Central memory CD8-positive, alpha-beta T cell (primary cell): ENCODE results near the gene NANOS3.
A peak's percentile ranks its signal among the peaks of the same experiment; 100 is the strongest.

ENCODE experiments used
- ATAC-seq: fragments of 150-1000 bp; cut with Tn5 transposase; replicated peaks from 2 replicates; pipeline ENCODE4 v1.10.0; 2022; ENCODE audit warnings: mild to moderate bottlenecking, moderate FRiP score, moderate number of reproducible peaks; ENCODE audit not compliant: poor library complexity, severe bottlenecking; ENCODE audit errors: extremely low read depth
- DNase-seq, 2 donors: peaks; one replicate each; pipeline ENCODE4 v3.0.0; 2021; ENCODE audit warnings: low spot score in 2 of 2
- H3K27ac Mint-ChIP-seq: one replicate; pipeline ENCODE4 v1.8.0; 2022; ENCODE audit warnings: low read depth, mild to moderate bottlenecking, moderate library complexity, mixed read lengths
- H3K27me3 Mint-ChIP-seq: one replicate; pipeline ENCODE4 v1.8.0; 2022; ENCODE audit warnings: mixed read lengths
- H3K36me3 Mint-ChIP-seq: one replicate; pipeline ENCODE4 v1.8.0; 2022; ENCODE audit warnings: mild to moderate bottlenecking, moderate library complexity, mixed read lengths; ENCODE audit not compliant: insufficient read depth
- H3K4me1 Mint-ChIP-seq: one replicate; pipeline ENCODE4 v1.8.0; 2022; ENCODE audit warnings: mixed read lengths
- H3K4me3 Mint-ChIP-seq: one replicate; pipeline ENCODE4 v1.8.0; 2022; ENCODE audit warnings: mild to moderate bottlenecking, moderate library complexity, mixed read lengths
- H3K9me3 Mint-ChIP-seq: one replicate; pipeline ENCODE4 v1.8.0; 2022; ENCODE audit warnings: mixed read lengths

NANOS3 gene

DNA sequence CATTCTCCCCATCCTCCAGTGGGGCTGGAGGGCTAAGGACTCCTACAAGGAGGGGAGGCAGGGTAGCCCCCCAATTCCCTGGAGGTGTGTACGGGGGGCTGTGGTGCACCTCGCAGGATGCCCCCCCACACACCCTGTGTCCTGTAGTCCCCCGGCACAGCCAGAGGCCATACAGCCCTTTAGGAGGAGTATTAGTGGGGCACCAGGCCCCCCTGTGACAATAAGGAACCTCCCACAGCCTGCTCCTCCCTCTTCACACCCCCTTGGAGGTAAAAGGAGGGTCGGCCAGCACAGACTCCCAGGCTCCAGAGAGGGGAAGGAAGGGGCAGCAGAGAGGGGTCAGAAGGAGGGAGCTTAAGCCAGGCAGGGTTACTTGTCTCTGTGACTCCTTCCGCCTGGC lies at the start of gene NANOS3:
NANOS3 (plus strand) TSS at position 301 of the 400 bp plus-strand sequence. CDS start 115 bp downstream, outside the sequence.
- H3K27me3 Mint-ChIP-seq: peaks cover 12% of the 10 kb centered on the region

DNA sequence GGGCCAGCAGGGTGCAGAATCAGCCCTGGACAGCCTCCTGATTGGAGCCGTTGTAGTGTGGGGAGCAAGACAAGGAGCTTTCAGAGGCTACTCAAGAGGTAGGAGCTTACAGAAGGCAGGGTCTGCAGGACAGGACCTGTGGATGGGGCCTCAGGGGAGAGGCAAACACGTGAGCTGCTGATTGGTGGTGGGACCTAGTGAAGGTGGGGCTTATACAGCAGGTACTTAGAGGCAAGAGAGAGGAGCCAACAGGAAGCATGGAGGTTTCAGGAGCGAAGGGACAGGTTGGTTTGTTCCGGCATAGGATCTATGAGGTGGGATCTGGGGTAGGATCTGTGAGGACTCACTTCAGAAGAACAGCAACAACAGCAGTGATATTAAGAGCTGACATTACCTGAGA lies 49.3 kb upstream of the NANOS3 start:
- Mint-ChIP-seq H3K27ac (peak overlapping the region; percentile 26), H3K36me3 (peaks cover 21% of the 10 kb centered on the region), H3K4me3 (no peak overlapping the region), H3K4me1 (peaks cover 16% of the 10 kb centered on the region), H3K27me3 (no peaks in the 10 kb centered on the region), H3K9me3 (no peaks in the 10 kb centered on the region)
- ATAC-seq (no peak), DNase-seq (no peak)

More for the DNA sequence above, at the start of gene NANOS3:
- Mint-ChIP-seq H3K9me3 (no peaks in the 10 kb centered on the region), H3K27ac (no peak within 1 kb of the TSS), H3K36me3 (no peaks in the 10 kb centered on the region), H3K4me3 (no peak within 1 kb of the TSS), H3K4me1 (peaks cover 30% of the 10 kb centered on the region)
- no peak for ATAC-seq
- DNase-seq: no peak

DNA sequence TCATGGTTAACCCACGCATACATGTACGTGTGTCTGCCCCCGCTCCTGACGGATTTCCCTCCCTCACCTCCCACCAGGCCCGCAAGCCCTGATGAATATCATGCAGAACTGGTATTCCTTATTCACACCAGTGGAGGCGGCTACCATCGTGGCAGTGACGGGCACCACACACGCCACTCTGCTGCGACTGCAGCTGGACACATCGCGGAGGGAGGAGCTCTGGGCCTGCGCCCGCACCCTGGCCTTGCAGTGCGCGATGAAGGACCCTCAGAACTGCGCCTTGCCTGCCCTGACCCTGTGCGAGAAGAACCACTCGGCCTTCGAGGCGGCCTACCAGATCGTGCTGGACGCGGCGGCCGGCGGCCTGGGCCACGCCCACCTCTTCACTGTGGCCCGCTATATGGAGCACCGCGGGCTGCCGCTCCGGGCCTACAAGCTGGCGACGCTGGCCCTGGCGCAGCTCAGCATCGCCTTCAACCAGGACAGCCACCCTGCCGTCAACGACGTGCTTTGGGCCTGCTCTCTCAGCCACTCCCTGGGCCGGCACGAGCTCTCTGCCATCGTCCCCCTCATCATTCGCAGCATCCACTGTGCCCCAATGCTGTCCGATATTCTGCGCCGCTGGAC lies 46.7 kb upstream of the NANOS3 start:
- H3K4me3 Mint-ChIP-seq: no peak overlapping the region
- DNase-seq (no peak), ATAC-seq (no peak)
- H3K36me3 Mint-ChIP-seq: peaks cover 46% of the 10 kb centered on the region
- H3K4me1 Mint-ChIP-seq: peaks cover 34% of the 10 kb centered on the region
- H3K9me3 Mint-ChIP-seq: no peaks in the 10 kb centered on the region
- H3K27ac Mint-ChIP-seq: peak overlapping the region; percentile 100
- no peaks in the 10 kb centered on the region for H3K27me3 Mint-ChIP-seq

DNA sequence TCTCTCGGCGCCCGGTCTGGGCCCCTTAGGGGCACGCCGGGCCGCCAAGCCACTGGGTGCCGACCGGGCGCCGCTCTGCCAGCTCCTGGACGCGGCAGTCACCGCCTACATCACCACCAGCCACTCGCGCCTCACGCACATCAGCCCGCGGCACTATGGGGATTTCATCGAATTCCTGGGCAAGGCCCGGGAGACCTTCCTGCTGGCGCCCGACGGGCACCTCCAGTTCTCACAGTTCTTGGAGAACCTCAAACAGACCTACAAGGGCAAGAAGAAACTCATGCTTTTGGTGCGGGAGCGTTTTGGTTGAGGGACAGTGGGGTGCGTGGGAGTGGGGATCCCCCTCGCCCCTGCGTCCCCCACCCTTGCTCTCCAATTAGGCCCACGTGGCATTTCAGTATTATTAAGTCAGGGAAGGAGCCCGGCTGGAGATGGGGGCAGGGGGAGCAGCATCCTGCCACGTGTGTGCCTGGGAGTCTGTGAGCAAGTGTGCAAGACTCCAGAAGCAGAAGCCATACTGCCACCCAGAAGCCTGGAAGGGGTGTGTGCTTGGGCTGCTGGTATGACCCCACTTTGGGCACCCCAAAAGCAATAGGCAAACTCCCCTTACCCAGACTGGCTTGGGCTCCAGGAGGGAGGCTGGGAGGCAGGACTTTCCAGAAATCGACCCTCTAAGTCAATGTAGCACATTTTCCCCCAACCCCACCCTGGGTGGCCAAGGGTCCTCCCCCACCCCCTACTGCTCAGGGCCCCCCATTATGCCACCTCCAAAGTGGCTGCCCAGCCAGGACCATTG lies 46.0 kb upstream of the NANOS3 start:
- Mint-ChIP-seq H3K4me3 (peak overlapping the region; percentile 89), H3K27me3 (no peaks in the 10 kb centered on the region), H3K9me3 (no peaks in the 10 kb centered on the region), H3K27ac (peak overlapping the region; percentile 100), H3K36me3 (peaks cover 54% of the 10 kb centered on the region), H3K4me1 (peaks cover 35% of the 10 kb centered on the region)
- no peak for DNase-seq
- no peak for ATAC-seq

DNA sequence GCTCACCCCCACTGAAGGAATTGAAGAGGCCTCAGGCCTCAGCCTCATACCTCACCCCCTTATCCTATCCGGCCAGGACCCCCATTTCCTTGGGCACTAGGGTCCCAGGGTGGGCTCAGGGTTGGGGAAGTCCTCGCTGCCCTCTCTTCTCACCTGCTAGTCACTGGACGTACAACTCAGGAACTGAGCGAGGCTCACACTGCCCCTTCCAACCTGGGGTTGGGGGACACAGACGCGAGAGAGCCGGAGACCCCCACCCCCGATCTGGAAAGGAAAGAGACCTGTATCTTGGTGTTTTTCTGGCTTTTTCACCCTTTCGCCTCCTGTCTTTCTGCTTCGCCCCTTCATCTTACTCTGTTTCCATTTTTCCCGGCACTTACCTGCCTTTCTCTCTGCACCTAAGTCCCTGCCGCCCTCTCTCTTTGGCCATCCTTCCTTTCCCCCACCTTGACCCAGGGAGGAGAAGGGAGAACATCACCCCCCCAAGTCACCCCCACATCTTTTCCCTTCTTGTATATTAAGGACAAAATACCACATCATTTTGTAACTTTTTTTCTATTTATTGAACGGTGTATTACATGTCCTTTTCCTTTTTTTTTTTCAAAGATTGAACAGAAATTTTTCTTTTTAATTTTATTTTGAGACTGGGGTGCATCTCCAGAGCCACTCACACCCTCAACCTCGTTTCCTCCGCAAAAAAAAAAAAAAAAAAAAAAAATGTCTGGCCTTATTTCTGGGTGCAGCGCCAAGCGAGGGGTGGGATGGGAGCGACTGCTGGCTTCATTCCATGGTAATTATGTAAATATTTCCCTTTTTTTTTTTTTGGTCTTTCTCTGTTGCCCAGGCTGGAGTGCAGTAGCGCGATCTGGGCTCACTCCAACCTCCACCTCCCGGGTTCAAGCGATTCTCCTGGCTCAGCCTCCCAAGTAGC lies 45.1 kb upstream of the NANOS3 start:
- H3K4me3 Mint-ChIP-seq: peak overlapping the region; percentile 89
- peaks cover 62% of the 10 kb centered on the region for H3K36me3 Mint-ChIP-seq
- H3K27me3 Mint-ChIP-seq: no peaks in the 10 kb centered on the region
- H3K4me1 Mint-ChIP-seq: peaks cover 40% of the 10 kb centered on the region
- DNase-seq: no peak
- H3K9me3 Mint-ChIP-seq: no peaks in the 10 kb centered on the region
- no peak for ATAC-seq
- H3K27ac Mint-ChIP-seq: peak overlapping the region; percentile 100

DNA sequence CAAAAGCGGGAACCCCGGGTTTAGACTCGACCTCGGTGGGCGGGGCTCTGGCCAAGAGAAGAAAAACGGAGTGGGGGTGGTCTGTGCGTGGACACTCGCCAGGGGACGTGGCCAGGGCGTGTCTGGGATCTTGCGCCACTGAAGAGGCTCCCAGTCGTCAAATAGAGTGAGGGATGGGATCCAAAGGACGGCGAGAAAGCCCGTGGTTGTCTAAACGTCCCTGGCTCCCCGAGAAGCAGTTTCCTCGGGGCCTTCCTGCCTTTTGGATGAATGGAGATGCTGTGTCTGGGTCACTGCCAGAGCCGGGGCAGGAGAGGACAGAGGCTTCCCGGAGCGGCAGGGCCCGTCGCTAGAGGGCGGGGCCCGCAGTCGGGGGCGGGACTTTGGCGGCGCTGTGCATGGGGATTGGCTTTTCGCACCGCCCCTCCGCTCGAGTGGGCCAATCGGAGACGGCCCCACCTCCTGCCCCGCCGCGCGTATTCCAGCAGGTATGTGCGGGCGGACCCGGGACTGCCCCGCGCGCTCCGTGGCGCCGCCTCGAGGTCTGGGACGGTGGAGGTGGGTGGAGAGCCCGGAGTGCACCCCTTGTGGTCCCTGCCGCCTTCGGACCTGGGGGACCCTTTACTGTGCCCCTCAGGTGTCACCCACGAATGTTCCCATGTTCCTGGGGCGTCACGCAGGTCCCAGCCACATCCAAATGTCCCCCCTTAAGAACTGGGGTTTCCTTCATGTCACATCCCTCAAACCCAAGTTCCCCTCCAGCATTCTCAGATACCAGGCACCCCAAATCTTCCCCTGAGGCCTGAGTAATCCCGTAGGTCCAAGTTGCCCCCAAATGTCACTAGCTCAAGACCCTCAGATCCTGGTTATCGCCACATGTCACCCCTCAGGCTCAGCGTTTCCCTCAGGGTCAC lies 43.3 kb upstream of the NANOS3 start:
- Mint-ChIP-seq H3K27me3 (no peaks in the 10 kb centered on the region), H3K4me3 (peak overlapping the region; percentile 89), H3K36me3 (peaks cover 75% of the 10 kb centered on the region), H3K27ac (peak overlapping the region; percentile 100), H3K9me3 (no peaks in the 10 kb centered on the region), H3K4me1 (peaks cover 57% of the 10 kb centered on the region)
- ATAC-seq: peak; percentile 63
- peak; percentile 89 to 93 for DNase-seq

DNA sequence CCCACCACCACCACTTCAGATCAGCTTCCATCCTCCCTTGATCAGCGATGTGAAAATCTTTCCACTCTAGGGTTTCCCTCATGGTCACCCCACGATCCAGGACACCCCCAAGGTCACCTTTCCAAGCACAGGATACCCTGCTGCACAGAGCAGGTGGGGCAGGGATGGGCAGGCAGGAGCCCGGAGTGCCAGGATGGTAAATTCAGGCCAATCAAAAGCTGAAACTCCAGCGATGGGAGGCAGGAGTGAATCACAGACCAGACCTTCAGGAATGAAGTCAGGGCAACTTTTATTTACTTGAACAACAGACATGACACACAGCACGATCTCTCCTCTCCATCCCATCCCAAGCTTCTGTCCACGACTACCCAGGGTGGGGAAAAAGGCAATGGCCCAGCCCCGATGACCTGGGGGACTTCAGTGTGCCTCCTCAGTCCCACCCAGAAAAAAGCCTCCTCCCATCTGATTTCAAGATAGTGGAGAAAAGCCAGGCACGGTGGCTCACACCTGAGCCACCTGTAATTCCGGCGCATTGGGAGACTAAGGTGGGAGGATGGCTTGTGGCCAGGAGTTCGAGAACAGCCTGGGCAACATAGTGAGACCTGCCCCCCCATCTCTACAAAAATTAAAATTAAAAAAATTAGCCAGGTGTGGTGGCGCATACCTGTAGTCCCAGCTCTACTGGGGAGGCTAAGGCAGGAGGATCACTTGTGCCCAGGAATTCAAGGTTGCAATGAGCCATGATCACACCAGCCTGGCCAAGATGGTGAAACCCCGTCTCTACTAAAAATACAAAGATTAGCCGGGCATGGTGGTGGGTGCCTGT lies 42.5 kb upstream of the NANOS3 start:
- H3K27ac Mint-ChIP-seq: peak overlapping the region; percentile 100
- no peaks in the 10 kb centered on the region for H3K9me3 Mint-ChIP-seq
- peaks cover 84% of the 10 kb centered on the region for H3K36me3 Mint-ChIP-seq
- peak overlapping the region; percentile 89 for H3K4me3 Mint-ChIP-seq
- DNase-seq (no peak), ATAC-seq (no peak)
- no peaks in the 10 kb centered on the region for H3K27me3 Mint-ChIP-seq
- H3K4me1 Mint-ChIP-seq: peaks cover 66% of the 10 kb centered on the region

DNA sequence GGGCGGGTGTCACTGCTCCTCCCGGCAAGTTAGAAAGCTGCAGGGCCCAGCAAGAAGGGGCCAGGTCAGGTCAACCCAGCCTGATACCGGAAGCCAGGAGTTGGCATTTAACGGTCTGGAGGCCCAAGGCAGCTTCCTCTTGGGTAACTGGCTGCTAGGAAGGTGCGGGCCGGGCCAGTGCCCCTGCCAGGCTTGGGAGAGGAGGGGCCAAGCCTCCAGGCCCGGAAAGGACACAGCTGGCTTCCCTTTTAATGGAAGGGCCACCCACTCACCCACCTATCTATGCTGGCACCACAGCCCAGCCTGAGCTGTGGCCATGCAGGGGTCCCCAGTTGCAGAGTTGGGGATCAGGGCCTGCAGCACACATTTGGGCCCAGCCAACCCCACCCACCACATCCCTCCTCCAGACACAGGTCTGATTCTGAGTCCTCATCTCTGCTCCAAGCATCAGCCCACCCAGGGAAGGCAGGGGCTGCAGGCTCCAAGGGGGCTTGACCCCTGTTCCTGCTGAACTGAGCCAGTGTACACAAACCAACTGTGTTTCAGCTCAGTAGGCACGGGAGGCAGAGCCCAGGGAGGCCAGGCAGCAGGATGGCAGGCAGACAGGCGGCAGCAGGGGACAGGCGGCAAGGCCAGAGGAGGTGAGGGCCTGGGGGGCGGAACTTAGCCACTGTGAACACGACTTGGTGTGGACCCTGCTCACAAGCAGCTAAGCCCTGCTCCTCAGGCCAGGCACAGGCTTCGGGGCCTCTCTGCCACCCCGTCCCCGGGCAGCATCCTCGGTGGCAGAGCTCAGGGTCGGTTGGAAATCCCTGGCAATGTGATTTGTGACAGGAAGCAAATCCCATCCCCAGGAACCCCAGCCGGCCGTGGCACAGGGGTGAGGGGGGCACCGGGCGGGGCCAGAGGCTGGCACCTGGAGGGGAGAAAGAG lies 40.9 kb upstream of the NANOS3 start:
- H3K9me3 Mint-ChIP-seq: no peaks in the 10 kb centered on the region
- H3K36me3 Mint-ChIP-seq: peaks cover 96% of the 10 kb centered on the region
- H3K27ac Mint-ChIP-seq: peak overlapping the region; percentile 100
- H3K4me3 Mint-ChIP-seq: peak overlapping the region; percentile 89
- DNase-seq (peak in 1 of 2 donors; percentile 33), ATAC-seq (no peak)
- no peaks in the 10 kb centered on the region for H3K27me3 Mint-ChIP-seq
- peaks cover 76% of the 10 kb centered on the region for H3K4me1 Mint-ChIP-seq

DNA sequence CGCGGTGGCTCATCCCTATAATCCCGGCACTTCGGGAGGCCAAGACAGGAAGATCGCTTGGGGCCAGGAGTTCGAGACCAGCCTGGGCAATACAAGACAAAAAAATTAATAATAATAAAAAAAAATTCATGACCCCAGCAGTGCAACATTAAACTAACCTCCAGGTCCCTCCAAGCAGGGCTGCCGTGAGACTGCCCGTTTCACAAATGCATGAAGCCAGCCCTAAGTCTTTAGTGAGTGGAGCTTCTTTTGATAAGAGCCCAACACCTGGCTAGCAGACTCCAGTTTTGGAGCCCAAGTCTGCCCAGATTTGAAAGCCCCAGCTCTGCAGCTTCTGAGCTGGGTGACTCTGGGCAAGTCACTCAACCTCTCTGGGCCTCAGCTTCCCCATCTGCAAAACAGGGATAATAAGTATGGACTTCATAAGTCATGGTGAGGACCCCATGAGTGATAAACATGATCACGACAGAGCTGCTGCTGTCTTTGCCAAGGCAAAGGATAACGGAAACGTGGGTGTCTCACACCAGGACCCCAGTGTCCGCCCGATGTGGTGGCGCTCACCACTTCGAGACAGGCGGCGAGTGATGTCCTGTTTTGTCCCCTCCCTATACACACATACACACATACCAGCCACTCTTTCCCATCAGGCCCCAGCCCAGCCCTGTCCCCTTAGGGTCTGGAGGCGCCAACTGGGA lies 38.4 kb upstream of the NANOS3 start:
- no peaks in the 10 kb centered on the region for H3K27me3 Mint-ChIP-seq
- ATAC-seq (peak; percentile 3), DNase-seq (no peak)
- H3K4me1 Mint-ChIP-seq: peaks cover 69% of the 10 kb centered on the region
- H3K36me3 Mint-ChIP-seq: peaks cover 96% of the 10 kb centered on the region
- H3K27ac Mint-ChIP-seq: peak overlapping the region; percentile 100
- H3K9me3 Mint-ChIP-seq: no peaks in the 10 kb centered on the region
- H3K4me3 Mint-ChIP-seq: peak overlapping the region; percentile 89
